HepG2 (cell line): ENCODE results near the gene LAS1L. TPM values are rescaled to one million over a fixed set of nuclear protein-coding genes. Genes with fewer than 3 reads are reported as not detected.

Experiments used
- ATAC-seq: fragments of 200-7000 bp; cut with Tn5 transposase; 3 replicates; pipeline ENCODE4 v1.9.1; 2020; ENCODE audit warnings: mild to moderate bottlenecking, moderate library complexity
- BruUV-seq: library from RNA; stranded (reverse); fragments of 400-500 nt; replicated peaks from 2 replicates; lab custom pipeline; 2021; lab: Mats Ljungman, UMichigan
- CTCF ChIA-PET: fragments of 300-600 bp; formaldehyde crosslinking; extraction: SDS; loops from one replicate; lab custom pipeline; 2021; ENCODE audit warnings: low total read pairs, inconsistent platforms, low intra/inter-chr PET ratio; lab: Yijun Ruan, JAX
- POLR2A ChIA-PET: fragments of 350-600 bp; sonication (Branson Sonifier 250); formaldehyde crosslinking; loops from one replicate; lab custom pipeline; 2020; ENCODE audit warnings: antibody characterized with exemption, inconsistent platforms; lab: Yijun Ruan, JAX
- DNase-seq: peaks from one replicate; pipeline ENCODE4 v3.0.0-alpha.2; 2015; ENCODE audit warnings: low spot score
- FAIRE-seq: peaks from 3 replicates; lab custom pipeline; 2011; peaks lifted over from hg19 to GRCh38; lab: Jason Lieb, UNC
- H2AFZ ChIP-seq: one replicate; pipeline ENCODE4 v1.6.1; 2011; ENCODE audit warnings: low read length, inconsistent platforms
- H3K27ac ChIP-seq: fragments of 300-600 bp; 3 replicates; pipeline ENCODE4 v1.8.0; 2011; ENCODE audit warnings: mixed run types, mild to moderate bottlenecking, mixed read lengths, low read length, inconsistent platforms; ENCODE audit not compliant: insufficient read depth; ENCODE audit errors: extremely low read length
- H3K27me3 ChIP-seq, 2 experiments: fragments of 200-600 bp in 1 of 2; 2 replicates in 1 of 2; 3 replicates in 1 of 2; pipeline versions ENCODE4 v1.6.0 to v1.8.0; 2011; ENCODE audit warnings: low read length in 2 of 2, mild to moderate bottlenecking in 2 of 2, moderate library complexity in 2 of 2, inconsistent platforms in 1 of 2; ENCODE audit not compliant: insufficient read depth in 2 of 2, control insufficient read depth in 1 of 2
- H3K36me3 ChIP-seq, 2 experiments: fragments of 200-600 bp in 1 of 2; replicated peaks in 1 of 2; 2 replicates in 1 of 2; 3 replicates in 1 of 2; pipeline versions ENCODE4 v1.5.1 to v1.8.0; 2011; ENCODE audit warnings: low read length in 2 of 2, inconsistent platforms in 1 of 2; ENCODE audit not compliant: insufficient read depth in 2 of 2, control insufficient read depth in 1 of 2
- H3K4me1 ChIP-seq: 2 replicates; pipeline ENCODE4 v1.5.1; 2012; ENCODE audit warnings: low read length, inconsistent platforms; ENCODE audit not compliant: insufficient read depth
- H3K4me2 ChIP-seq: 2 replicates; pipeline ENCODE4 v1.6.0; 2011; ENCODE audit warnings: low read depth, low read length, inconsistent platforms
- H3K4me3 ChIP-seq, 3 experiments: fragments of 200-600 bp in 1 of 3; sonication (generic), shearing (Covaris generic) in 1 of 3; replicated peaks in 1 of 3; 2 replicates each; pipeline ENCODE4 v1.5.1; 2011 to 2016; ENCODE audit warnings: low read length in 3 of 3, inconsistent platforms in 2 of 3, low read depth in 2 of 3, mild to moderate bottlenecking in 2 of 3, control low read depth in 1 of 3, mixed read lengths in 1 of 3; ENCODE audit not compliant: insufficient read depth in 1 of 3
- H3K79me2 ChIP-seq: one replicate; pipeline ENCODE4 v1.6.1; 2011; ENCODE audit warnings: low read length, inconsistent platforms; ENCODE audit not compliant: insufficient read depth
- H3K9ac ChIP-seq: 2 replicates; pipeline ENCODE4 v1.6.0; 2011; ENCODE audit warnings: mild to moderate bottlenecking, low read depth, low read length, inconsistent platforms; ENCODE audit not compliant: insufficient read depth
- H3K9me3 ChIP-seq: 2 replicates; pipeline ENCODE4 v1.5.1; 2012; ENCODE audit warnings: mild to moderate bottlenecking, low read length
- H4K20me1 ChIP-seq: 2 replicates; pipeline ENCODE4 v1.6.0; 2011; ENCODE audit warnings: inconsistent platforms, mild to moderate bottlenecking, low read length, moderate library complexity; ENCODE audit not compliant: insufficient read depth
- FOXO1 ChIP-seq: sonication (generic); formaldehyde crosslinking; IDR thresholded peaks from 2 replicates; pipeline ENCODE4 v1.4.0; 2020; ENCODE audit warnings: missing genetic modification reagents
- HOXA3 ChIP-seq: sonication (generic); formaldehyde crosslinking; IDR thresholded peaks from 2 replicates; pipeline ENCODE4 v1.5.0; 2020; ENCODE audit warnings: missing genetic modification reagents
- KLF12 ChIP-seq: sonication (generic); formaldehyde crosslinking; IDR thresholded peaks from 2 replicates; pipeline ENCODE4 v1.4.0; 2020; ENCODE audit warnings: missing genetic modification reagents, borderline replicate concordance
- MEF2D ChIP-seq: sonication (generic); formaldehyde crosslinking; IDR thresholded peaks from 2 replicates; pipeline ENCODE4 v1.5.1; 2020; ENCODE audit warnings: mild to moderate bottlenecking, missing genetic modification reagents
- NFYC ChIP-seq: IDR thresholded peaks from 2 replicates; pipeline ENCODE4 v1.6.1; 2016; ENCODE audit warnings: missing genetic modification reagents, missing compliant biosample characterization
- RAD21 ChIP-seq: fragments of 450-650 bp; formaldehyde crosslinking; IDR thresholded peaks from 2 replicates; pipeline ENCODE4 v1.5.0; 2020; ENCODE audit warnings: mild to moderate bottlenecking
- RBAK ChIP-seq: sonication (generic); formaldehyde crosslinking; IDR thresholded peaks from 2 replicates; pipeline ENCODE4 v1.5.1; 2020; ENCODE audit warnings: mild to moderate bottlenecking, missing genetic modification reagents
- SOX13 ChIP-seq, 3 experiments: fragments of 450-650 bp in 1 of 3; sonication (generic) in 1 of 3; formaldehyde crosslinking in 1 of 3; IDR thresholded peaks in 2 of 3; conservative IDR thresholded peaks in 1 of 3; 2 replicates each; pipeline versions ENCODE4 v1.5.0 to v1.6.1; 2016 to 2020; ENCODE audit warnings: antibody characterized with exemption in 1 of 3, mild to moderate bottlenecking in 1 of 3, missing compliant biosample characterization in 1 of 3, missing genetic modification reagents in 1 of 3, moderate library complexity in 1 of 3
- STAG1 ChIP-seq: sonication (generic); formaldehyde crosslinking; IDR thresholded peaks from 2 replicates; pipeline ENCODE4 v1.4.0; 2020; ENCODE audit warnings: missing genetic modification reagents
- TOPORS ChIP-seq: sonication (generic); formaldehyde crosslinking; IDR thresholded peaks from 2 replicates; pipeline ENCODE4 v1.8.0; 2023; ENCODE audit warnings: mild to moderate bottlenecking, missing genetic modification reagents
- ZNF724P ChIP-seq: sonication (generic); formaldehyde crosslinking; IDR thresholded peaks from 2 replicates; pipeline ENCODE4 v1.8.0; 2022; ENCODE audit warnings: missing genetic modification reagents, borderline replicate concordance
- ZNF761 ChIP-seq: sonication (generic); formaldehyde crosslinking; conservative IDR thresholded peaks from 2 replicates; pipeline ENCODE4 v1.4.0; 2020; ENCODE audit warnings: mild to moderate bottlenecking, missing genetic modification reagents
- ZSCAN29 ChIP-seq: sonication (generic); formaldehyde crosslinking; conservative IDR thresholded peaks from 2 replicates; pipeline ENCODE4 v1.4.0; 2020; ENCODE audit warnings: mild to moderate bottlenecking, missing genetic modification reagents
- in situ Hi-C: cut with HindIII; loops from 2 replicates; pipeline ENCODE4 v1.10.0; 2017; ENCODE audit warnings: low pct_unique_long_range_greater_than_20kb; ENCODE audit not compliant: extremely low pct_ligation_motif_present
- intact Hi-C: fragments of 100-400 bp; cut with micrococcal nuclease; formaldehyde crosslinking; loops from one replicate; pipeline ENCODE4 v1.10.0; 2022; ENCODE audit not compliant: unreplicated experiment
- polyA plus RNA-seq, 8 experiments: library from polyadenylated mRNA; depleted of rRNA in 3 of 8; stranded (reverse) in 7 of 8; unstranded in 1 of 8; fragments of >200 nt; fragmentation: Illumina TruSeq in 4 of 8; extraction: Trizol in 4 of 8; gene quantifications; 2 replicates each; pipeline versions ENCODE4 v1.2.1 to v1.2.3, GENCODE V29; 2011 to 2016; ENCODE audit warnings: low read depth in 4 of 8, missing spikeins in 1 of 8, mixed read lengths in 1 of 8; ENCODE audit not compliant: insufficient read depth in 1 of 8
- total RNA-seq, 5 experiments: library from RNA; depleted of rRNA; stranded (reverse); fragments of >200 nt; fragmentation: Illumina TruSeq; extraction: Trizol; gene quantifications; 2 replicates each; pipeline ENCODE4 v1.2.3, GENCODE V29; 2016; ENCODE audit warnings: low read depth in 1 of 5
- TF ChIP-seq, protein P1 (sequence below): IDR thresholded peaks from 2 replicates; pipeline ENCODE4 v1.6.1; 2016; ENCODE audit warnings: missing compliant biosample characterization, missing genetic modification reagents, borderline replicate concordance

LAS1L gene
- total and polyA plus RNA-seq, 2 of the 13 experiments (the other 11 are each of a cell fraction or from before 2014, with no cell fraction given): 18.1 to 33.3 TPM

DNA sequence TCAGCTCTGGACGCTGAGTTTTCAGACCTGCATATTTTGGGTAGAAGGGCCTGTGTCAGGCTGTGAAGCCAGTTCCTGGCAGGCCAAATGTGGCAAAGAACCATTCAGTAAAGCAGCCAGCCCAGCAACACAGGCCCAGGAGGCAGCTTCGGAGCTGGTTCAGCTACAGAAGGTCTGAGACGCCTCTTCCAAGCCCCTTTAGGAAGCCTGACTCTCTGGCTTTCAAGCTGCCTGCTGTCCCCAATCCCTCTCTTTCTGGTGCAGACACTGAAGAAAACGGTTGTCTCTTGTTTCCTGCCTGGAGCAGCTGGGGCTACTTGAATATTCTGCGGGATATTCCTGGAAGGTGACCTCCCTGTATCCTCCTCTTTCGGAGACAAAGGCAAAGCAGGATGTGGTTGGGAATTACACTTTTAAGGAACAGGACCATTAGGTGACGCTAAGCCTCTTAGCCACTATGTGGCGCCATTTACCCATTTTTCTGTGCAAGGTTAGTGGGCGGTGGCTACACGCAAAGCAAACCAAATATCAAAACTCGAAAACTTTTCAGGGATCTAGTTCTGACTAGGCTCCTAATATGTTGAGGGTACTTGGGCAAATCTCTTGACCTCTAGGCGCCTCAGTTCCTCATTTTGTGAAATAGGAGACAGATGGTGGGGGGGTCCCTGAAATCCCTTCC, 47.2 kb upstream of the LAS1L start (continued):
- peak; percentile 74 for TF ChIP-seq STAG1 (CRISPR knock-in tag)
- no peak for TF ChIP-seq ZNF761 (CRISPR knock-in tag)
- TF ChIP-seq NFYC: no peak
- TF ChIP-seq RBAK (CRISPR knock-in tag): no peak
- TF ChIP-seq FOXO1 (CRISPR knock-in tag): no peak
- TF ChIP-seq MEF2D (CRISPR knock-in tag): no peak
- no peak for TF ChIP-seq SOX13 (IDR thresholded peaks at IDR 0.05)
- no peak for TF ChIP-seq SOX13 (CRISPR knock-in tag; conservative IDR thresholded peaks at IDR 0.05 in 1 of 2, IDR thresholded peaks at IDR 0.05 in 1 of 2)
- TF ChIP-seq HOXA3 (CRISPR knock-in tag): no peak
- TF ChIP-seq KLF12: no peak
- TF ChIP-seq RAD21 (CRISPR knock-in tag): peak; percentile 26; the same call in 1 of the 2 replicates
- TF ChIP-seq ZNF724P (CRISPR knock-in tag): no peak
- TF ChIP-seq ZSCAN29 (CRISPR knock-in tag): no peak

DNA sequence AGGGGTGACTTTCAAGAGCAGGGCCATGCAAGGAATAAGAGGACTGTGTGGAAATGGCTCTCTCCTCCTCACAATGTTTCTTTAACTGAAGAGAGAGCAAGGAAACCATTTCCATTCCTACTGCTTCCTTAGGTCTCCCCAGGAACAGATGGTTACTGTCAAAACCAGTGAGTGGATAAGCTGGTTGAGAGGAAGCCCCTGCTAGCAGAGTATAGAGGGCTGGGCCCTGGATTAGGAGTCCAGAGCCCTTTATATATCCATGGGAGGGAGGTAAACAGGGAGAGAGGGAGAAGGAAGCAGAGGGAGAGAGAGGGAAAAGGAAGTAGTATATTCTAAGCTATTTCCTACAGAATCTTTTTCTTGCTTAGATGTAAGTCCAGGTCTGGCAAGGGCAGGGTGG, 43.8 kb upstream of the LAS1L start:
- intact Hi-C loops: no loop called here
- Histone ChIP-seq H3K27ac (no peak overlapping the region), H3K36me3 (no peaks in the 10 kb centered on the region), H3K9me3 (no peaks in the 10 kb centered on the region), H4K20me1 (no peaks in the 10 kb centered on the region), H3K79me2 (no peaks in the 10 kb centered on the region), H3K9ac (no peak overlapping the region), H2AFZ (no peak overlapping the region), H3K4me2 (no peak overlapping the region), H3K27me3 (no peaks in the 10 kb centered on the region), H3K4me3 (no peak overlapping the region), H3K4me1 (no peaks in the 10 kb centered on the region)
- no TSS peak for BruUV-seq
- ATAC-seq (no peak), FAIRE-seq (no peak), DNase-seq (no peak)
- in situ Hi-C loops: loop anchor here (25.0 kb wide), 1 partner anchor 1159 kb away; no protein-coding TSS in a partner anchor
- ChIA-PET CTCF (no interaction called here), POLR2A (no interaction called here)
- TF ChIP-seq TOPORS (CRISPR knock-in tag): no peak
- TF ChIP-seq, protein P1, sequence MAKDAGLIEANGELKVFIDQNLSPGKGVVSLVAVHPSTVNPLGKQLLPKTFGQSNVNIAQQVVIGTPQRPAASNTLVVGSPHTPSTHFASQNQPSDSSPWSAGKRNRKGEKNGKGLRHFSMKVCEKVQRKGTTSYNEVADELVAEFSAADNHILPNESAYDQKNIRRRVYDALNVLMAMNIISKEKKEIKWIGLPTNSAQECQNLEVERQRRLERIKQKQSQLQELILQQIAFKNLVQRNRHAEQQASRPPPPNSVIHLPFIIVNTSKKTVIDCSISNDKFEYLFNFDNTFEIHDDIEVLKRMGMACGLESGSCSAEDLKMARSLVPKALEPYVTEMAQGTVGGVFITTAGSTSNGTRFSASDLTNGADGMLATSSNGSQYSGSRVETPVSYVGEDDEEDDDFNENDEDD (CRISPR knock-in tag): no peak
